ENCODE data around the gene TFPI.
A peak's percentile ranks its signal among the peaks of the same experiment; 100 is the strongest.

Gene TFPI

GRCh38 chr2:187502467-187502866 lies 51.8 kb downstream of the TFPI start:
- DNase-seq: no peak

- DNase-seq: no peak
Observed at GRCh38 chr2:187500585-187501359, 53.5 kb downstream of the TFPI start.

GRCh38 chr2:187499941-187500532 lies 54.2 kb downstream of the TFPI start:
- DNase-seq: peak; percentile 6

GRCh38 chr2:187497858-187498463 lies 56.3 kb downstream of the TFPI start:
- no peak for DNase-seq

- DNase-seq: no peak
Observed at GRCh38 chr2:187497140-187497539, 57.1 kb downstream of the TFPI start.

- DNase-seq: no peak
Observed at GRCh38 chr2:187495324-187495723, 58.9 kb downstream of the TFPI start.

- no peak for DNase-seq
Observed at GRCh38 chr2:187493877-187494568, 60.2 kb downstream of the TFPI start.

GRCh38 chr2:187493180-187493579 lies 61.1 kb downstream of the TFPI start:
- DNase-seq: no peak

GRCh38 chr2:187486241-187486640 lies 68.0 kb downstream of the TFPI start:
- no peak for DNase-seq

- no peak for DNase-seq
Observed at GRCh38 chr2:187485523-187485922, 68.7 kb downstream of the TFPI start.

- no peak for DNase-seq
Observed at GRCh38 chr2:187483537-187483936, 70.7 kb downstream of the TFPI start.

- no peak for DNase-seq
Observed at GRCh38 chr2:187482796-187483195, 71.4 kb downstream of the TFPI start.

GRCh38 chr2:187481543-187481942 lies 72.7 kb downstream of the TFPI start:
- no peak for DNase-seq

GRCh38 chr2:187478719-187479118 lies 75.5 kb downstream of the TFPI start:
- DNase-seq: no peak

- no peak for DNase-seq
Observed at GRCh38 chr2:187477051-187477450, 77.2 kb downstream of the TFPI start.

GRCh38 chr2:187475499-187476248 lies 78.6 kb downstream of the TFPI start:
- DNase-seq: no peak

- DNase-seq: no peak
Observed at GRCh38 chr2:187470698-187471097, 83.5 kb downstream of the TFPI start.

GRCh38 chr2:187469538-187469937 lies 84.7 kb downstream of the TFPI start:
- no peak for DNase-seq

GRCh38 chr2:187468262-187468661 lies 86.0 kb downstream of the TFPI start:
- no peak for DNase-seq

- no peak for DNase-seq
Observed at GRCh38 chr2:187466129-187466792, 88.0 kb downstream of the TFPI start.

- DNase-seq: no peak
Observed at GRCh38 chr2:187462839-187463238, 91.4 kb downstream of the TFPI start.
